RCC 7860 (cell line): ENCODE measurements around the gene DIPK1A.
A peak's percentile ranks its signal among the peaks of the same experiment; 100 is the strongest.

Experiments used
- DNase-seq: peaks from one replicate; pipeline ENCODE4 v3.0.0-alpha.2; 2015; ENCODE audit warnings: low spot score
- FAIRE-seq: peaks from 2 replicates; lab custom pipeline; 2012; peaks lifted over from hg19 to GRCh38; lab: Jason Lieb, UNC

The DIPK1A gene

GRCh38 chr1:92881391-92881790, 79.9 kb downstream of the DIPK1A start:
- FAIRE-seq, result no peak
- DNase-seq, result no peak

GRCh38 chr1:92879316-92879968, 81.8 kb downstream of the DIPK1A start:
- FAIRE-seq (no peak), DNase-seq (no peak)

GRCh38 chr1:92877792-92878191, 83.5 kb downstream of the DIPK1A start:
- DNase-seq (no peak), FAIRE-seq (no peak)

DNA sequence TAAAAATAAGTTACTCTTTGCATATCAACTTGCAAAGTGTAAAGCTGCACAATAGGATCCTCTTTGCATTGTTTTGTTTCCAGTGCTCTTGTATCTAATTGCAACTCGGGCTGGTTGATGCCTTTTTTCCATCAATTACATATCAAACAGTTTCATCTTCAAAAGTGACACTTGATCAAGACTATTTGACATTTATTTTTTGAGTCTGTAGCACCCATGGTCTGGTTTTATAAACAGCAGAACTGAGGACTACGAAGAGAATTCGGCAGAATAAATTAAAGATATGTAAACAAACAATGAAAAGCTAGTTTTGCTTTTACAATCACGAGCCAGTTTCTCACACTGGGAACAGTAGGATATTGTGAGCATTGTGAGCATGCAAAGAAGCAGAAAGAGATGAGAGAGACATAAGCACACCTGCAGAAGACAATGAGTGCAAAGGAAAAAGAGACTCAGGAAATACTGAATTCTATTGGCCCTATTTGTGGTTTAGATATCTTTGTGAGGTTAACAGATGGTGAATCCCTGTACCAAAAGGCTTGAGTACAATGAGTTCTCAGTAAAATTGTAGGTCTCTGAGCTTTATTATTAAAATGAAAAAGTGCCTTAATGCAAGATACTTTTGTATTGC, 84.1 kb downstream of the DIPK1A start:
- DNase-seq, result no peak
- FAIRE-seq, result no peak

GRCh38 chr1:92876351-92876750, 84.9 kb downstream of the DIPK1A start:
- FAIRE-seq (no peak), DNase-seq (no peak)

DNA sequence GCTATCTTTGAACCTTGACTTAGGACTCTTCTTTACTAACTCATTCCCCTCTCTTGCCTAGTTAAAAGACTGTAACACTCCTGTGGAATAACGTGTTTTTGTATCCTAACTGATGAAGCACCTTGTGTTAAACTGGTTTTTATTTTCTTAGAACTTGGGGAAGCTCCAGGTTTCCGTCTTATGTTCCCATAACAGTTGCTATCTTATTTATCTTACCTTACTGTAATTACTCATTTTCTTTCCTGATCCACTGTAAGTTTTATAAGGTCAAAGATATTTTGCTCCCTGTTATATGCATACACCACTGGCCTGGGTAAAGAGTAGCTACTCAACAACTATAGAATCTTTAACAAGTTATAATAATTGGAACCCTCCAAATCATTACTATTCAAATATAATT, 86.3 kb downstream of the DIPK1A start:
- no peak for FAIRE-seq
- no peak for DNase-seq

- DNase-seq, result no peak
- FAIRE-seq, result no peak
Measured at GRCh38 chr1:92872719-92873118, 88.5 kb downstream of the DIPK1A start.

- FAIRE-seq (no peak), DNase-seq (no peak)
Measured at GRCh38 chr1:92870591-92870990, 90.7 kb downstream of the DIPK1A start.

- DNase-seq (no peak), FAIRE-seq (no peak)
Measured at GRCh38 chr1:92864131-92864530, 97.1 kb downstream of the DIPK1A start.

- DNase-seq (no peak), FAIRE-seq (no peak)
Measured at GRCh38 chr1:92862605-92863004, 98.7 kb downstream of the DIPK1A start.

DNA sequence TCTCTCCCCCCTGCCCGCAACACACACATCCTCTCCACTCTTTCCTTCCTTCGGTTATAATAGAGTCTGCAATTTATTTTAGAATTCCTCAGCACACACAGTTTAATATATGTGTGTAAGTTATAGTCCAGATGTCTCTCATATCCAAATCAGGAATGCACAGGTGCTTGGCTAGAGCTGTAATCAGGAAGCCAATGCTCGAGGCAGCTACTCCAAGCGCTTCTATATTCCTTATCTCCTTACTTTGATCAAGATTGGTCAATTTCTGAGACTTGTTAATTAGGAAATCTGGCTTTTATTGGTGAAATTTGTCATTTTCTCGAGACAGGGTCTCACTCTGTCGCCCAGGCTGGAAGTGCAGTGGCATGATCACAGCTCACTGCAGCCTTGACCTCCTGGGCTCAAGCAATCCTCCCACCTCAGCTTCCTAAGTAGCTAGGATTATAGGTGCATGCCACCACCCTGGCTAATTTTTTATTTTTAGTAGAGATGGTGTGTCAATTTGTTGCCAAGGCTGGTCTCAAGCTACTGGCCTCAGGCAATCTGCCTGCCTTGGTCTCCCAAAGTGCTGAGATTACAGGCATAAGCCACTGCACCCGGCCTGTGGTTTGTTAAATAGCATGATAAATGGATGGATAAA, 101.7 kb downstream of the DIPK1A start:
- FAIRE-seq (no peak), DNase-seq (no peak)

DNA sequence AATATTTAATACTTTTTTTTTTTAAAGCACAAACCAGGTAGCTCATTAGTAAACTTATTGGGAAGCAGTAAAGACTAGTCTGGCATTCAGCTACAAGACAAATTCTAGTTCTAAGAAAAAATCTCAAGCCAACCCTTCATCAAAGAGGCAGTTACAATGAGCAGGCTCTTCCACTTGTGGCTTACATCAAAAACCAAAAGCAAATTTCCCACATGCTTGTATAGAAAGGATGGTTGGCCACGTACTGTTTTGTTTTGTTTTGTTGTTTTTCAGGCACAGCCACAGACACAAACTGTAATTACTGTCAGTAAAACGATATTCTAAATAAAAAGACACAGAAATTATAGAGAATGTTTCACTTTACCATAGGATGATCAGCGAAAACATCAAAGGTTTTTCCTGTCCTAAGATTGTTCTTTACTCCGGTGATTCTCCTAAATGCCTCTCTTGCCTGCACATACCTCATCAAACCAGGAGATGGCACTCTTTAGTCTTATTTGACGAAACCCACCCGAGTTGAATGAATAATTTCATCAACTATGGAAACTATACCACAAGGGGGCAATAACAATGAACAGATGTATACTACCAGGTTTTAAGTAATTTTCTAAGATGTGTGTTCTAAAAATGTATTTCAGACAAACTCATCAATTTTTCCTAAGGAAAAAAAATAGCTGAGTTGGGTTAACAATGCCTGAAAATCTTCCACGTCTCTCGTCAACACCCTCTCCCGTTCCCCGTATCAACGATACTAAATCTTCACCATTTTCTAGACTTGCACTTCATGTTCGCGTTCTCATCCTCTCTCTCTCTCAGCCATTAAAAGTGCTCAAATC, 102.5 kb downstream of the DIPK1A start:
- DNase-seq, result peak; percentile 68
- peak; percentile 95 for FAIRE-seq

DNA sequence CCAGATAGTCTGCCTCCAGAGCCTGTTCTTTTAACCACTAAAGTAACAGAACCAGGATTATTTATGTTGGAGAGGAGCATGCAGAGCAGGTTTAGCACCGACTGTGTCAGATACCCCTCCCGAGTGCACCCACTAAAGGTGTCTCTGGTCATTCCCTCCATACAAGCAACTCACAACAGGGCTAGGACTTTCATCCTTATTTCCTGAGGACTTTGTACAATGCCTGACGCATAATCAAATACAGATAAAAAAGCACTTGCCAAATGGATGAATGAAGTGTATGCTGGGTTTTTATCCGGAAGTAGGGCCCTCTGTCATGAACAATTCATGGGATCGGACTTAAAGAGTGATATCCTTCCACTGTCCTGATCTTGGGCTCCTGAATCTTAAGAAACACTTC, 103.4 kb downstream of the DIPK1A start:
- DNase-seq, result no peak
- no peak for FAIRE-seq

DNA sequence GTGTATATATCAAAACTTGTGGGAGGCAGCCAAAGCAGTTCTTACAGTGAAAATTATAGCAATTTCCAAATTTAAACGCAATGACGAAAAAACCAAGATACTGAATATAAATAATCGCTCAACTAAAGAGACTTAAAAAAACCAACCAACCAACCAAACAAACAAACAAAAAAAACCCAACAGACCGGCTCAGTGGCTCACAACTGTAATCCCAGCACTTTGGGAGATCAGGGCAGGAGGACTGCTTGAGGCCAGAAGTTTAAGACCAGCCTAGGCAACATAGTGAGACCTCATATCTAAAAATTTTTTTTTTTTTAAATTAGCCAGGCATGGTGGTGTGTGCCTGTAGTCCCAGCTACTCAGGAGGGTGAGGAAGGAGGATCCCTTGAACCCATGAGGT, 106.0 kb downstream of the DIPK1A start:
- no peak for FAIRE-seq
- DNase-seq, result no peak

DNA sequence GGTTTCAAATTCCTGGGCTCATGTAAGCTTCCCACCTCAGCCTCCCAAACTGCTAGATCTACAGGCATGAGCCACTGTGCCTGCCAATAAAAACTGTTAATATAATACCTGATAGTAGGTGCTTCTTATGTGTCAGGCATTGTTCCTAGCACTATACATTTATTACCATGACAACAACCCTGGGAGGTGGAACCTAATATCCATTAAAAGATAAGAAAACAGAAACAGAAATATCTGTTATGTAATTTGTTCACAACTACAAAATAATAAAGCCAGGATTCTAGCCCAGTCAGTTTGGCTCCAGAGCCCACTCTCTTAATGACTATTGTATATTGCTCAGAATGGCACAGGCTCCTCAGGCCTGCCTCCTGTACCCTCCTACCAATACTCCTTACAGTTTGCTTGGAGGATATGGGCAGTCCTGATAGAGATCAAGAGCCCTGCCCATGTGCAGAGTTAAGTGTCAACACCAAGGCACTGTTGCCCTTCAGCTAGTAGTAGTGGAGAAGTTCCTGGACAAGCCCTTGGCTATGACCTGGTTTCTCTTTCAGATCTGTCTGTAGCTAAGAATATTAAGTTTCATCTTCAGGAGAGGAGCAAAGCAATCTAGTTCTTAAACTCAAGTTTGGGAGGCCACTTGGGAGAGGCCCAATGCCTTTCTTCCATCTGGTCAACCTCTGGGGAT, 107.0 kb downstream of the DIPK1A start:
- DNase-seq (no peak), FAIRE-seq (no peak)

DNA sequence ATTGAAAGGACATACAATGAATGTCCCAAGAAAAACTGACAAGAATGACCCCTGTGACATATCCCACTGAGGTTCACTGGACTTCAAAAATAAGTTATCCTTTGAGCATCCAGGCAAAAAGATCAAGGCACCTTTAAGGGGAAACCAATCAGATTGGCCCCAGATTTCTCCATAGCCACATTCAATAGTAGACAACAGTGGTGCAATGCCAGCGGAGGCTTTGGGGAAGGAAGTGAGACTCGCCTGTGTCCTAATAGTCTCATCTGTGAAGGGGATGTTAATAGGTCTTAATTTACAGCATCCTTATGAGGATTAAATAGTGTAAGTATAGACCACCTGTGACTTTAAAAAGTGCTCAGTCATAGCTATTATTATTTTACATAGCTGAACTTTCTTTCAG, 108.0 kb downstream of the DIPK1A start:
- FAIRE-seq (no peak), DNase-seq (no peak)

DNA sequence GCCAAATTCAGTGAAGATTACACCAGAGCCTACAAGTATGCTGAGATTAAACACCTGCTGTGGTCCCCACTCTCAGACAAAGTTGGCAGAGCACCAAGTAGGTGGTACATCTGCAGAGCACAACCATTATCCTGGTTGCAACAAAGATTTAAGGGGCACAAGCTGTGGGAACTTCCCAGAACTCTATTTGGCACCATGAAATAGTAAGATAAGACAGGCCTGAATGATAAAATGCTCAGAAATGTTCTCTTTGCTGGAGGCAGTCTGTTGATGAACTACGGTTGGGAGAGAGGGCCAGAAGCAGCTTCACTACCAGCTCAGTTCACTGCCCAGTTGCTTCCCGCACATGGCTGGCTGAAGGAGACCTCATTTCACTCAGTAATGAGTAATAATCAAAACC, 109.5 kb downstream of the DIPK1A start:
- DNase-seq (no peak), FAIRE-seq (no peak)

GRCh38 chr1:92850019-92850418, 111.2 kb downstream of the DIPK1A start:
- no peak for FAIRE-seq
- no peak for DNase-seq

DNA sequence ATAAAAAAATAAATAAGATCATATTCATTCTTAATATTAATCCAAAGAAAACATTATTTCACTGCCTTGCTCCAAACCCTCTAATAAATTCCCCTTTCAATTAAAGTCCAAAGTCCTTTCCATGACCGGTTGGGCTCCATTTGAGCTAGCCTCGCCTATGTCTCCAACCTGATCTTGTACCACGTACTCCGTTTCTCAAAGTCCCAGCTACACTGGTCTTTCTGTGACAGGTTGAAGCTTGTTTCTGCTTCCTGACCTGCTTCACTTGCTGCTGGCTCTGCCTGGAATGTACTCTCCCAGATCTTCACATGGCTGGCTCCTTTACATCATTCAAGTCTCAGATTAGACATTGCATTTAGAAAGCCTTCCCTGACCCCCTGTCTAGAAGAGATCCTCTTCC, 113.1 kb downstream of the DIPK1A start:
- DNase-seq (no peak), FAIRE-seq (no peak)

- FAIRE-seq, result no peak
- DNase-seq, result no peak
Measured at GRCh38 chr1:92845908-92846307, 115.4 kb downstream of the DIPK1A start.

- DNase-seq (no peak), FAIRE-seq (no peak)
Measured at GRCh38 chr1:92844439-92844838, 116.8 kb downstream of the DIPK1A start.
